HG02884 (cell line): ENCODE results near the gene CERS6.

ENCODE experiments used
- ATAC-seq: cut with Tn5 transposase; IDR thresholded peaks from one replicate; pipeline ENCODE4 v1.9.1; 2021; ENCODE audit warnings: mild to moderate bottlenecking, moderate library complexity; ENCODE audit not compliant: unreplicated experiment

The CERS6 gene

DNA sequence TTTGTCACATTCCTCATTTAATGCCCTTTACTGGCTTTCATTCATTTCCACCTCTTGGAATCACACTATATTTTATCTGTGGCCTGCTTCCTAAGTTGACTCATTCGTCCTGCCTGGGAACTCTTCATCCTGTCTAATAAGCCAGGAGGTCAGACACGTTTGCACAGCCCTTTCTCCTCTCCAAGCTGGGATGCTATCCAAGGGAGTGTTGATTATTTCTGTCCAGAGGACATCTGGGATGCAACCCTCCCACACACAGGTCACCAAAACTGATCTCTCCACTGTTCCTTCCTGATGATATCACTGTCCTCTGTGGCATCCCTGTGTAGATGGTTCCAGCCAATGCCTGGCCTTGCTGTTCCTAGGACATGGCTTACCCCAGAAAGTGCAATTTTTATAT, 266.5 kb downstream of the CERS6 start:
- ATAC-seq = no peak

DNA sequence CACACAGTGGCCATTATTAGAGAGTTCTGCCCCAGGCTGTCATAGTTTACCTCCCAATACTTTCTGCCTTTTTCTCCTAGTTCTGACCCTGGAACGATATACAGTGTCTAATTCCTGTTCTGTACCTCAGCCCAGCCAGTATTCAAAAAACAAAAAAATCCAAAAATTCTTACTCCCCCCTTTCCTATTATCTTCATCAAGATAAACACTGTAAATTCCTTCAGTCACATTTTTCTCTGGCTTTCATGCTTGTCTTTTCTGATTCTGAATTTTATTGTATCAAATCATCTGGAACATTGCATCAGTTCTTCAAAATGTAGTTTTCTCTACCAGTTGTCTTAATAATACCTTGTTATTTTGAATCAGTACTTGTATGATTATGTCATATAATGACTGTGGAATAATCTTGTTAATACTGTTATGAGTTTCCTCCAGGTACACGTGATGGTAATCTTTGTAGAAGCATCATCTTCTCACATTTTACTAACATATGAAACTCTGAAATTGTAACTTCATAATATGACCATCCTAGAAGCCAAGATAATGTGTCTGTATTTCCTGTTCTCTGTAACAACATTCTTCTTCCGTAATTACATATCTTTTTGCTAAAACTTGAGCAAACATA, 267.3 kb downstream of the CERS6 start:
- ATAC-seq = no peak

DNA sequence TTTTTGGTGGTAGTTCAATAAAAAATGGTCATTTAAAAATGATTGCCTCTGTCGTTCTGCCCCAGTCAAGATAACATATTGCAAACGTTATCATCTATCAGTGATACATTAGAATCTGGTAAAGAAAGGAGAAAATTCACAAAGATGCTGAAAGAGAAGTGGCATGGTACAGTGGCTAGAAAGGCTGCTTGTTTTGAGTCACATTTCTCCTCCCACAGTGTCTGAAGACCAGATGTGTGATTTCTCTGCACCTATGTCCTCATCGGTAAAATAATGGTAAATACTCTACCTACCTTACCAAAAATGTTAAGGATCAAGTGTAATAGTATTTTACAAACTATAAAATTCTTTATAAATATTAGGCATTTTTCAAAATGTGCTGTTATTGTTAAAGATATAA, 270.3 kb downstream of the CERS6 start:
- peak; percentile 77 for ATAC-seq

DNA sequence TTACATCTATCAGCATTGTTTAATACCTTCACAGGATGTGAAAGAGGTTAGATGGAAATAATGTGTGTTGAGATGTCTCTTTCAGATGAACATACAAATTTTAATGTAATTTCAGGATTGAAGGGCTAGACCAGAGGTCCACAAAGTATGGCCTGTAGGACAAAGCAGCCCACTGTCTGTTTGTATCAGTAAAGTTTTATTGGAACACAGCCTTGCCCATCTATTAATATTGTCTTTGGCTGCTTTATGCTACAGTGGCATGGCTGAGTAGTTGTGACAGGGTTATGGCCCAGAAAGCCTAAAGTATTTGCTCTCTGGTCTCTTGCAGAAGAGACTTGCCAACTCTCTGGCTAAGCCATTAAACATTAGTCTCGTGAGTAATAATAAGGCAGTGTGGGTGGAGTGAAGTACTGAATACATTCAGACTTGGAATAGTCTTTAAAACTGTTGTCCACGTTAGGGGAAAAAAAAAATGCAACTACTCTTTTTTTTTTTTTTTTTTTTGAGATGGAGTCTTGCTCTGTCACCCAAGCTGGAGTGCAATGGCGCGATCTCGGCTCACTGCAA, 271.9 kb downstream of the CERS6 start:
- ATAC-seq = no peak

DNA sequence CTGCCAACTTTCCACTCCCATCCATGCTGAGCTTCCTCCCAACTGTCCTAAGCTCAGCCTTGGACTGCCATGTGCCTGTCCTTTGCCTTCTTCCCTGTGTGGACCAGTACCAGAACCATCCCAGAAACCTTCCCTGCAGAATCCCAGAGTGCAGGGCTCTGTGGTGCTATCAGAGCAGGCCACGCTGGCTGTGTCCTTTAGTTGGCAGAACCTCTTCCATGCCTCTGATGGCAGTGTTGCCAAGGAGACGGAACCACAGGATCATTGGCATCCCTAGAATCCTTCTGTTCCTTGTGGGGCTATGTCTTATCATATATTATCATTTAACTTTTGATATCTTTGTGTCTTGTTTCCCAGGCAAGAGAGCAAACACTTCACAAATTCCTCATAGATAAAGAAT, 273.4 kb downstream of the CERS6 start:
- no peak for ATAC-seq

DNA sequence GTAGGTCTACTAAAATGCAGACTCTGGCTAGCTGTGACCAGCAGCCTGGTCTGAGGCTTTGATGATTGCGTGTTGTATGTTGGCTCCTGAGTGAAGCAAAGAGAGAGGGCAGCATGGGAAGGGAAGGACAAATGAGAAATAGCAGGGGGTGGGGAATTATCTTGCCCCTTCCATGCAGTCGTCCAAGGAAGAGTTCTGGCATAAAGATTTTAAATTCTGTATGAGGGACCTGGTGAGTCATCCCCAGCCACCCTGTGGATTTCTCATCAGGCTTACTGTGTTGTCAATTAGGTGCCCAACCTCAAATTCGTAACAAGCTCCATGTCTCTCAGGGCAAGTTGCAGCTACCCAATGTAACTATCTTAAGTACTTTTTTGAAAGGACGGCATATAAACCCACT, 274.3 kb downstream of the CERS6 start:
- no peak for ATAC-seq

DNA sequence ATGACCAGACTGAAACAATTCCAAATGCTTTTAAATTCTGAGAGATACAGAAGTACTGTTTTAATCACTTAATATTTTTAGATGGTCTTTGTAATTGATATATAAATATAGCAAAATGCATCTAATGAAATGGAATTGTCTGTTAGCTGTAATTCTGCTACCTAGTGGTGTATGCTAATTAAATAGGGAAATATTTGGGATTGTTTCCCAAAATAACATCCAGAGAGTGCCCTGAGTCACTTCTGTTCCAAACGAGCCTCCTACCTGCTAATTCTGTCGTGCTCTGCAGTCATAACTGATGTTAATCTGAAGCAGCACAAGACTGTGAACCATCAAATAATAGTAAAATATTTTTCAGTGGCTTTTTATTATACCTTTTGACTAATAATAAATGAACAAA, 274.9 kb downstream of the CERS6 start:
- no peak for ATAC-seq

DNA sequence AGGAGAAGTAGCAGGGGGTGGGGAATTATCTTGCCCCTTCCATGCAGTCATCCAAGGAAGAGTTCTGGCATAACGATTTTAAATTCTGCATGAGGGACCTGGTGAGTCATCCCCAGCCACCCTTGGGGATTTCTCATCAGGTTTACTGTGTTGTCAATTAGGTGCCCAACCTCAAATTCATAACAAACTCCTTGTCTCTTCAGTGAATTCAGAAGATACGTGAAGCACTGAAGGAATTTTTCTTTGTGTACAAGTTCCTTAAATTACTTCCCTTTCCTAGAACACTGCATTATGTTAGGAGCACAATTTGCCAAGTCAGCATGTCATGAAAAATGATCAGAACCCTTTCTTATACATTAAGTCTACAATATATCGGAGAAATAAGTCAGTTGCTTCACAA, 275.5 kb downstream of the CERS6 start:
- ATAC-seq = no peak

DNA sequence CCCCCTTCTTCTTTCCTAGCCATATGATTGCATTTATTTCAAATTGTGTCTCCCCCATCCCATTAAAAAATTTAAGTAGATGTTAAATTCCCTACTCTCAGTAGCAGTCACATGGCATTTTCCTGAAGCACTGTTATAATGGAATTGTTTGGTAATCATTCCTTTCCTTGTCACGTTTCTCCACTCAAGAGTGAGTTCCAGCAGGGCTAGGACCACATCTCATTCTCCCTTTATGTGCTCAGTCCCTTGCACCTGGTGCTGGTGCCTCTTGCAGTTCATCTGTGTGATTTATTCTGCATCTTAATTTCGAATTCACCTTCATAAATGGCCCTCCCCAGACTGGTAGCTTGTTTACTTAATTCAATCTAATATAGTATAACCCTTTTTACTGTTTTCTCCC, 276.0 kb downstream of the CERS6 start:
- no peak for ATAC-seq

DNA sequence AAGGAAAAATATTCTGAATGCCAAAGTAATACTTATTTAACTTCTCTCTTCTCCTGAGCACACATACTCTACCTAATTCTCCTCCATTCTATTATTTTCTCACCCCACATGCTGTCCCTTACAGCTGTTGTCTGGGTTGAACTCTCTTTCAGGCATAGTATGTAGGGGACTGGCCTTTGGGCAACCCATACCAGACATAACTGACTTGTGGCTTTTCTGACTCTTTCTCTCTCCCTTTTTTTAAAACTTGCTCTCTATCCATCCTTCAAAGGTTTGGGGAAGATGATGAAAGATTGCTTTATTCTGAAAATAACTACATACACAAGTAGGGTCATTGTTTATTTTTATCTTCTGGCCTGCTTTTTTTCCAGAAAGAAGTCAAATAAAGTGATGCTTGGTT, 276.4 kb downstream of the CERS6 start:
- ATAC-seq = no peak

DNA sequence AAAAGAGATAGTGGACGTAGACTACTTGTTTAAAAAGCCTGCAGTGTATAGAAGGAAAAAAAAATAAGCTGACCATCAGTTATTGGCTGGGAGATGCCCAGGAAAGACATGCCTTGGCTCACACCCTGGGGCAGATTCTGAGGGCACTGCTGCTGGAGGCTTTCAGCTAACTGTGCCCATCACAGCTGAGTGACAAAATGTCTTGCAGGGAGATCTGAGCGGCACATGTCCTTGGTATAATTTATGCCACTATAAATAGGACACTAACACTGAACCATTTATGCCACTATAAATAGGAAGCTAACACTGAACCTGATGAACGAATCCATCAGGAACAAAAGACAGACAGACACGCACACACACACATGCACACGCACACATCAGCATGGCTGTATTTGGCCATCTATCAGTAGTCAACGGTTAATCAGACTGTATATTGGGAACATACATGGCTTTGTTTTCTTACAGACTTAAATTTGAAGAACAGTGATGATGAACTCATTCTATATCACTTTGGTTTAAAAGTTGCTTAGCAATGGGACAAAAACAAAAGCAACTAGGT, 278.2 kb downstream of the CERS6 start:
- ATAC-seq = no peak

DNA sequence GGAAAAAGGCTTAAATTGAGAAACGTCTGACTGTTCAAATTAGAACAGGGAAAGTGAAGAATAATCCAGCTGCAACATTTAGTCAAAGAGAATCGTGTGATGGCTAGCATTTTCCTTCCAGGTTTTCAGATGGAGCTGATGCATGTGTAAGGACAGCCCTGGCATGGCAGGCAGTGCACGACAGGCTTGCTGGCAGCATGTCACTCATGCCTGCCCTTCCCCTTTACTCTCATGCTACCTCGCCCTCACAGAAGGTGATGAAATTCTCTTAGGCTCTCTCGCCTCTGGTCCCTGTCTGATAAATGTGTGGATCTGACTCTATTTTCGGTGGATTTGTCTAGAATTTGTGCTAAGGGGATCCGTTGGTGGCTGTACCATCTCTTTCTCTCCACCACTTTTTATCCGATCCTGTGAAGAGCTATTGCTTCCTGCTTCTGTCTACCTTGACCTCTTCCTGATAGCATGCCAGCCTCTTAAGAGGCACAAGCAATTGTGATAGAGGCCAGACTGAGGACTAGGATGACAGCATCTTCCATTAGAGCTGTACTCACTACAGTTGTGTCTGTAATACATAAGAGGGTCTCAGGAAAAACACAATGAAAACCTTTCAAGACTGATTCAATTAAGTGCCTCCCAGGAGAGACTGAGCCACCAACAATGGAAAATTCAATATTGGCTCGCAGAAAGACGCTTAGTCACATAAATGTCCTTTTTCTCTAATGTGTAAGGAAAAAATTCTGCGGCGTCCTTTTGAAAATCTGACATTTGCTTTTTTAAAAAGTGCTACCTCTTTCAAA, 280.8 kb downstream of the CERS6 start:
- no peak for ATAC-seq

DNA sequence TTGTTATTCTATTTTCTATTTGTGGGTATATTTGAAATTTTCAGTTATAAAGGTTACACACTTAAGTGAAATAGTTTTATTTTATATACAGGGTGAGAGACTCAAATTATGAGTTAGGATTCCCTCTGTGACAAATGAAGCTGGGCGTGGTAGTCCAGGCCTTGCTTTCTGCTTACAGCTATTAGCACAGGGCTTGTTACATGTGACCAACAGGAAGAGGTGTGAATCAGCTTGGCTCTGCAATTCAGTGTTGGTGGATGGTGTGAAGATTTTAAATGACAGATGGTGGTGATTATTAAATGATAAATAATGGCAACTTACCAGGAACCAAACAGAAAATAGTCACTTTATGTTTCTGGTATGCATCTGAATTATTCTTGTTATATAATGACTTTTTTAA, 282.0 kb downstream of the CERS6 start:
- no peak for ATAC-seq

DNA sequence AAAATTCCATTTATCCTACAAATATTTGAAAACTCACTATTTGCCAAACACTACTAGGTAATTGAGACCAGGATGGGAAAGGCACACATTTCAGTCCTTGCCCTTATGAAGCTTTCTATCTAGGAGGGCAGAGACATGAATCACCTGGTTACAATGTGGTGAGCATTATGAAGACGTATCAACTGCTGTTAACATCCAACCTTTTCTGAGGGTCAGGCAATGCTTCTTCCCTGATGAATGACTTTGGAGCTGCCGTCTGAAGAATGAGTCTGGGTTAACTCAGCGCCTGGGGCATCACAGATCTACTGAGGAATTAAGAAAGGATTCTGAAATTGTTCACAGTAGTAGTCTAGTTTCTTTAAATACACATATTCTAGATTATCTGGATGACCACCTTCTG, 284.3 kb downstream of the CERS6 start:
- ATAC-seq = no peak

DNA sequence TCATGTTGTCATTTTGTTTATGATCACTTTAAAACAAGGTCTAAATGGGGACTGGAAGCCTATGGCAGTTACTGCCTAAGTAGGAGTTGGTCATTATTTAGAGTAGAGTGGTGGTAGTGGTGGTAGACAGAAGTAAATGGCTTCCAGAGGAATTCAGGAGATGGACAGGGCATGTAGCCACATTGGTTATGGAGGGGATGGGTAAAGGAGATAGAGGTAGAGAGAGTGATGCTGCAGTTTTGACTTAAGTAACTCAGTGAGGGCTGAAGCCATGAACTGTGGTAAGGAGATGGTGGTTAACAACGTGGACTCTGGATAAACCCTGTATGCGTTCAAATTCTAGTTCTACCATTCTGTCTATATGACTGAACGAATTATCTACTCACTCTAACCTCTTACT, 284.7 kb downstream of the CERS6 start:
- ATAC-seq = no peak

DNA sequence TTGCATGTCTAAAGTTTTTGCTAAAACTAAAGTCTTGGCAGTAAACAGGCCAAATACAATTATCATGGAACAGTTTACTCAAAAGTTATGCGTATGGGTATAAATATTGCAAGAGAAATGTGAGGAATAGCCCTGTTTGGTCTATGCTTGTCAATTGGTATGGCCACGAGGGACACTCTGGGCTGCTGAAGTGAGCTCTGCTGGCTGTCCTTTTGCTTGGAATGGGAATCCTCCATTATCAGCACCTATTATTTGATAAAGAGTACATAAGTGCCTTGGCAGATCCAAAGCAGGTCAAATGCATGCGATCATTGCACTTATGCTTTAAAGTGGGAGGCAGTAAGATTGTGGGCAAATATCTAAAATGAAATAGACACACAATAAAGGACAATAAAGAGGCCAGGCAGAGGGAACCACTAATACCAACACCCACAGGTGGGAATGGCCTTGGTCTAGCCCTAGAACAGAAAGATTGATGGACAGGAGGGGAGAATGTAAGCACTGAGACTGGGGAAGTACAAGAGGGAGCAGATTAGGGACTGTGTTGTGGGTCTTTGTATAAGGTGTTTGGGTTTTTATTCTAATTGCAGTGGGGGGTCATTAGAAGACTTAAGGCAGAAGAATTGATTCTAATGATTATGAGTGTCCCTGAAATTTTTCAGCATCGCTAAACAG, 286.3 kb downstream of the CERS6 start:
- no peak for ATAC-seq

DNA sequence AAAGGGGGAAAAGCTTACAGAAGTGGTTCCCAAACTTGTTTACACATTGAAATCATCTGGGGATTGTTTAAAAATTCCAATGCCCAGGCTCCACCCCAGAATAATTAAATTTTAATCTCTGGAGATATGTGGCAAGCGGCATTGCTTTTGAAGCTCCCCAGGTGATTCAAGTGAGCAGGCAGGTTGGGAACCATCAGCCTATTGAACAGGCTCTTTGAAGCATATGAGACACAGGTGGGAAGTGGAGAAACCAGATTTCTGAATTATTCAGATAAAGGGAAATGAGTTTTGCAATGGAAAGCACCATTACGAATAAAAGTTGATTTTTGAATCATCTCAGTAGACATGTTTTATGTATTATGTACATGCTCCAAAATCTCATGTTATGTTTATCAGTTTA, 288.8 kb downstream of the CERS6 start:
- ATAC-seq = no peak

DNA sequence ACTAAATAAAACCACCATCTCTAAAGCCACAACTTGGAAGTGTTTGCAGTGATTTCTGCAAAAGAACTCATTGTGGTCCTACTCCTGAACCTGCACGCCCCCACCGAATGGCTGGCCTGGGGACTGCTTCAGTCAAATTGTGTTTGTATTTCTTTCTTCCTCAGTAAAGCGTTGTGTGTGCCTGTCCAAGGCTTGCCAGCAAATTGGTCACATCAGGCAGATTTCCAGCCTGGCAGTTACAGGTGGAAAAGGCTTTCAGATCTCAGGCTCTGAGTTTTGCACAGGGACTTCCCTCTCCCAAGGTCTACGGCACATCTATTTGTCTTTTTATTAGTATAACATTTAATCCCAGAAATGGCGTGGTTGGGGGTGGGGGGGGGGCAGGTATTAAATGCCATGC, 292.4 kb downstream of the CERS6 start:
- ATAC-seq = no peak

DNA sequence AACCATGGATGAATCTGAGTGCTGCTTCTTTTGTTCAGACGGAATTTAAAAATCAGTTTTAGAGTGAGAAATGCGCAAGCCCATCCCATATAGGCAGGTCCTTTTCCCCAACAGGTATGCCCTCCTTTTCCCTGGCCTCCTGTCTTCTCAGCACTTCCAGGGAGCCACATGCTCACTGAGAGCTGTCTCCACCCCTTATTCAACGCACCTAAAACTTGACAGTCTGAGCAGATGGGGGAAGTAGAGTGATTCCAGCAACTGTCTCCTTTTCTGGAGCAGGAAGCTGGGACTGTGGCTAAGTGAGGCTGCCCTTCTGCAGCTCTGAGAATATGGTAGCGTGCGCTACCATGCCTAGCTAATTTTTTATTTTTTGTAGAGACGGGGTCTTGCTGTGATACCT, 293.2 kb downstream of the CERS6 start:
- no peak for ATAC-seq

DNA sequence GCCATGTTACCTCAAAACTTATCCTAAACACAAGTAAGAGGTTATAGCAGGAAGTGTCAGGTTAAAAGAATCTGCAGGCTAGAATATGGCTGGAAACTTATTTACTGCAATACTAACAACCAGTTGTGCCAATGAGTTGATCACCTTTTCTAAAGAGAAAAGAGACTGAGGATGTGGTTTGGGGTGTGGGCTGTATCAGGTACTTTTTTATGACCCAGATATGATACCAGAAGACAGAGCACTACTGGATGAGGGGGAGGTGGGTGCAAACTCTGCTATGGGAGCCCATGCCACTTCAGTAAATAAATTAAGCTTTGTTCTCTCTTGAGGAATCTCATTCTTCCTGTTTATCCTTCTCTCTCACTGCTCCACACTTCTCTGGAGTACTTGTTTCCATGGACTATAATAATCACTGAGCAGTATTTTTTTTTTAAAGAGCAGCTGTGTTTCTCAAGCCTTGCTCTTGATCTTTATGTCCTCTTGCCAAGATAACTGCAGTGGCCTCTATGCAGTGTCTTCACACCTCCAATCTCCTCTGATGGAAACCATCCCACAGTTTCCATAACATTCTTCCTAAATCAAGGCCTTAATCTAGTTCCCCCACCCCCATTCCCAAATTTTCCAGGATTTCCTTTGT, 295.1 kb downstream of the CERS6 start:
- ATAC-seq = peak; percentile 88

DNA sequence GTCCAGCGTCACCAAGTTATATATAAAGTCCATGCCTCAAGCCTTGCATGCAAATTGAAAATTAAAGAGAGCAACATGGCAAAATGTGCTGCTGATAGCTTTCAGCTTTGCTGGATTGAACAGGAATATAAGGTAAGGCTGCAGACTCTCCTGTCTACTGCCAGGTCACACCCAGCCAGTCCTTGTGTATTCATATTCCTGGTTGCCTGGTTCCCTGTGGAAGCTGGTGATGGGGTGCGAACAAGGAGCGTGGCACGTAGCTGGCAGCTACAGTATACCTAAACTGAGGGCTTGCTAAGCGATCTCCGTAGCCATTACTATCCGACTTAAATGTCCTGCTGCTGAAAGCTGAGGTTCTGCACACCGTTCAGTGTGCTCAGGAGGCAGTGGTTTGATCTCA, 296.3 kb downstream of the CERS6 start:
- no peak for ATAC-seq
